Limb (tissue), 2 donors: ENCODE data around the gene FBLN2.

Source experiments
- DNase-seq, 2 donors: peaks; one replicate each; pipeline ENCODE4 v3.0.0-alpha.2; 2016; ENCODE audit errors: extremely low spot score in 2 of 2

The FBLN2 gene

GRCh38 chr3:13684854-13685253, 135.9 kb downstream of the FBLN2 start:
- DNase-seq: no peak

- DNase-seq: no peak
These were observed 136.8 kb downstream of the FBLN2 start for GRCh38 chr3:13685721-13686120.

- DNase-seq: no peak
These were observed 137.6 kb downstream of the FBLN2 start for GRCh38 chr3:13686367-13687160.

- peak; percentile 37 to 58 for DNase-seq
These were observed 138.6 kb downstream of the FBLN2 start for GRCh38 chr3:13687517-13687943.
